Measurements from ENCODE around the gene CADPS2. TPM values are rescaled to one million over a fixed set of nuclear protein-coding genes. Genes with fewer than 3 reads are reported as not detected.

The CADPS2 gene
- polyA plus RNA-seq, 1 experiment = 0.38 TPM

DNA sequence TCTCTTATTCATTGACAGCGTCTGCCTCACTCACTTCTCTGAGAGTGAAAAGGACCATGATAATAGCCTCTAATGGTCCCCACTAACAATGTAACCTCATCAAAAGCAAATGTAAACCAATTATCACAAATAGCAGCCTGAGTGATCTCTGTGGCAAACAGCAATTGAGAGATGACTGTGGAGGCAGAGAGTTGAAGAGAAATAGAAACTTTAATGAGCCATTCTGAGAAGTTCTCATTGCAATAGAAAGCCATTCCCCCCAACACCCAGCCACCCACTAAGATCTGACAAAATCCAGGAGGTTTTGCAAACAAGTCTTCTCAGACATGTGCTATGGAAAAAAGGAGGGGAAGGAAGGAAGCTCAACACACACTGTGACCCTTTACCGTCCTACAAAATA is 139.3 kb downstream of the CADPS2 start:
- CTCF ChIA-PET = no interaction called here
- no peak for DNase-seq (ENCODE audit: low read depth)
- no peak overlapping the region for H3K4me3 ChIP-seq (ENCODE audit: low read depth, low read length)
- H3K27me3 ChIP-seq (ENCODE audit: control insufficient read depth, insufficient read depth, low read length) = no peaks in the 10 kb centered on the region
- POLR2A ChIA-PET = no interaction called here
- TF ChIP-seq CTCF (IDR thresholded peaks at IDR 0.05; ENCODE audit: insufficient read depth, low read depth, low read length) = no peak
- no peaks in the 10 kb centered on the region for H3K36me3 ChIP-seq (ENCODE audit: control insufficient read depth, insufficient read depth, low read length)

GRCh38 chr7:122743211-122743610 is 143.0 kb downstream of the CADPS2 start:
- TF ChIP-seq CTCF (IDR thresholded peaks at IDR 0.05; ENCODE audit: insufficient read depth, low read depth, low read length) = no peak

GRCh38 chr7:122738947-122739346 is 147.3 kb downstream of the CADPS2 start:
- no peak for TF ChIP-seq CTCF (IDR thresholded peaks at IDR 0.05; ENCODE audit: insufficient read depth, low read depth, low read length)
- CTCF ChIA-PET = no interaction called here

More at GRCh38 chr7:122743211-122743610, 143.0 kb downstream of the CADPS2 start:
- Histone ChIP-seq H3K4me3 (ENCODE audit: low read depth, low read length) (no peak overlapping the region), H3K36me3 (ENCODE audit: control insufficient read depth, insufficient read depth, low read length) (no peaks in the 10 kb centered on the region), H3K27me3 (ENCODE audit: control insufficient read depth, insufficient read depth, low read length) (no peaks in the 10 kb centered on the region)
- DNase-seq (ENCODE audit: low read depth) = no peak
- POLR2A ChIA-PET = no interaction called here
- CTCF ChIA-PET = no interaction called here

DNA sequence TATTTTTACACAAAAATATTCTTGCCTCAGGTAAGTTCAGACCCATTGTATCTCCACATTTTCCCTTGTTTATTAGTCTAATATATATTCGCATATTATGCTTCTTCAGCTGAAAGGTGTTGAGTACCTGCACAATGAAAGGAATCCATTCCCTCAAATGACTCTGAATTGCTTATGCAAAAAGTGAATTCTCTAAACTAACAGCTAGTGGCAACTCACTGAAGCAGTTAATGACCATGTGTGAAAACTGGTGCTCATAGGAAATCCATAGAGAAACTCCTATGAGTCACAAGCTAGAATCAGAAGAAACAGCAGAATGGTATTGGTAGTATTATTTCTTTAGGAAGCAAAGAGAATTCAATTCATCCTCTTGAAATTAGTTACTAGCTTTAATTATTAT is 150.1 kb downstream of the CADPS2 start:
- Histone ChIP-seq H3K27me3 (ENCODE audit: control insufficient read depth, insufficient read depth, low read length) (no peaks in the 10 kb centered on the region), H3K36me3 (ENCODE audit: control insufficient read depth, insufficient read depth, low read length) (no peaks in the 10 kb centered on the region), H3K4me3 (ENCODE audit: low read depth, low read length) (no peak overlapping the region)
- no peak for TF ChIP-seq CTCF (IDR thresholded peaks at IDR 0.05; ENCODE audit: insufficient read depth, low read depth, low read length)
- ChIA-PET POLR2A (no interaction called here), CTCF (no interaction called here)
- no peak for DNase-seq (ENCODE audit: low read depth)

More at GRCh38 chr7:122738947-122739346, 147.3 kb downstream of the CADPS2 start:
- no peaks in the 10 kb centered on the region for H3K27me3 ChIP-seq (ENCODE audit: control insufficient read depth, insufficient read depth, low read length)
- no peaks in the 10 kb centered on the region for H3K36me3 ChIP-seq (ENCODE audit: control insufficient read depth, insufficient read depth, low read length)
- DNase-seq (ENCODE audit: low read depth) = no peak
- POLR2A ChIA-PET = no interaction called here
- H3K4me3 ChIP-seq (ENCODE audit: low read depth, low read length) = no peak overlapping the region

DNA sequence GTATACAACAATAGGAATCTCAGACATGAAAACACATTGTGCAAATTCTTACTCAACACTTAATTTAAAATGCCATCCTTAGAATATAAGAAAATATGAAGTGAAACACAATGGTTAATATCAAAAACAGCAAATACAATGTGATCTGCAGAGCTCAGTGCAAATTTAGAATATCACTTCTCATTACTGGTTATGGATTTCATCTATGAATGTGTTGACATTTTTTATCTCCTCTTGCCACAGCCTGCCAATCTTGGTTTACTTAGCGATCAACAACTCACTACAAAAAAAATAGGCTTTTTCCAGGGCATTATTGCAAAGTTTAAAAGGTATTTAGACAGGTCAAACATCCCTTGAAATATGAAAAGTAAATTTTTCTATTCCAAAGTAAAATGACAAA is 158.5 kb downstream of the CADPS2 start:
- no peak for DNase-seq (ENCODE audit: low read depth)
- TF ChIP-seq CTCF (IDR thresholded peaks at IDR 0.05; ENCODE audit: insufficient read depth, low read depth, low read length) = no peak
- ChIA-PET POLR2A (no interaction called here), CTCF (no interaction called here)
- Histone ChIP-seq H3K36me3 (ENCODE audit: control insufficient read depth, insufficient read depth, low read length) (no peaks in the 10 kb centered on the region), H3K27me3 (ENCODE audit: control insufficient read depth, insufficient read depth, low read length) (no peaks in the 10 kb centered on the region), H3K4me3 (ENCODE audit: low read depth, low read length) (no peak overlapping the region)
